NCI-H510A (cell line): ENCODE data around the gene CARD11.
"Not testable (repeated sequence)": the region's sequence is repeated elsewhere in the genome, so short reads cannot be mapped to it uniquely, and the experiment has no call there.

Source experiments
- DNase-seq: peaks from one replicate; lab custom pipeline; 2025; lab: John Stamatoyannopoulos, UW

The CARD11 gene

GRCh38 chr7:2924866-2925840 lies 118.5 kb downstream of the CARD11 start:
- DNase-seq: no peak

GRCh38 chr7:2923886-2924574 lies 119.6 kb downstream of the CARD11 start:
- DNase-seq: no peak

GRCh38 chr7:2923291-2923781 lies 120.3 kb downstream of the CARD11 start:
- no peak for DNase-seq

GRCh38 chr7:2922866-2923265 lies 120.8 kb downstream of the CARD11 start:
- DNase-seq: no peak

DNA sequence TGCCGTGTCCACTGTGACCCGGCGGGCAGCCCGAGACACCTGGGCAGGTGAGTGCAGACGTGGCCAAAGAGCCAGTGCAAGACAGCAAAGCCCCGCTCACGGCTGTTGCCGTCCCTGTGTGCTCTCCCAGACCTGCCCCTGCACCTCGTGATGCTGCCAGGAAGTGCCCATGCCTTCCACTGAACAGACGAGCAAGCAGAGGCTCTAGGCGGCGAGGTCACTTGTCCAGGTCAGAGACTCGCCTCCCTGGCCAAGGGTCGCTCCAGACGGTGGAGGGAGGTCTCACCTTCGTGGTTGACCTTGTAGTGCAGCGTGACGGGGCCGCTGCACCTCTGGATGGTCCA lies 121.3 kb downstream of the CARD11 start:
- no peak for DNase-seq

- DNase-seq: no peak
Measured at GRCh38 chr7:2921653-2922347, 121.9 kb downstream of the CARD11 start.

GRCh38 chr7:2920956-2921652 lies 122.6 kb downstream of the CARD11 start:
- DNase-seq: no peak

GRCh38 chr7:2920480-2920879 lies 123.2 kb downstream of the CARD11 start:
- DNase-seq: not testable (repeated sequence)

DNA sequence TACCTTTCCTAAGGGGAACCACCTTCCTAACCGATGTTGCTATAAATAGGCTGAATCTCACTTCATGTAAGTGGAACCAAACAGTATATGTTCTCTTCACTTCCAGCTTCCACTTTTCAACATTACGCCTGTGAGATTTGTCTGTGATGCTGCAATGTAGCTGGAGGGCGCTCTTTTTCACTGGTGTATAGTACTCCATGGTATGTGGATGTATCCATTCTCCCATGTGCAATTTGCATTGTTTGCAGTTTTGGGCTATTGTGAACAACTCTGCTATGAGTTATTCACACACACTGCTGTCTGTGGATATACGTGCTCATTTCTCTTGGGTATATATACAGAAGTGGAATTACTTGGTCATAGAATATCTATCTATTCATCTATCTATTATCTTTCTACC lies 123.6 kb downstream of the CARD11 start:
- DNase-seq: no peak

- no peak for DNase-seq
Measured at GRCh38 chr7:2919256-2919655, 124.4 kb downstream of the CARD11 start.

GRCh38 chr7:2918406-2918805 lies 125.3 kb downstream of the CARD11 start:
- DNase-seq: no peak

- no peak for DNase-seq
Measured at GRCh38 chr7:2915023-2915422, 128.6 kb downstream of the CARD11 start.

DNA sequence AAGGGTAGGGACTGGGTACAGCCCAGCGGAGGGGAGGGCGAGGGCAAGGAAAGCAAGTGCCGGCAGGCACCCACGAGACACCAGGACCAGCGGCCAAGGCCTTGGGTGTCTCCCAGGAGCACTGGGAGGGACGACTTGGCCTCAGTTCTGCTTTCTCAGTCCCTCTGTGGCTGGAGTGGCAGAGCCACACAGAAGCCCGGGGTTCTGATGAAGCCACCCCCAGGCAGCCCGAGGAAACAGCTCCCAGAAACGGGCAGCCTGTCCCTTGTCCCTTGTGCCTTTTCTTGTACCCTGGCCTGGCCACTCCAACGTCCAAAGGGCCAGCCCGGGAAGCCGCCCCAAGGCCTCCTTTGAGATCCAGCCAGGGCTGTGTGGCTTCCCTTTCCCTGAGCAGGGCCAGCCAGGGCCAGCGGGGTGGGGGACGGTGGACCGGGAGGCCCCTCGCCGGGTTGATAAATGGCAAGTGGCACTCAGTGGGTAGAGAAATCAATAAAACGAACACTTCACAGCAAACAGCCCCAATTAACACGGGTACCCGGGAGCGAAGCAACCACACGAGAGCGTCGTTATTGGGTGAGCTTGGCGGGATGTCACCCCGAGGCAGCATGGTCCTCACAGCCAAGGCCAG lies 129.8 kb downstream of the CARD11 start:
- no peak for DNase-seq

DNA sequence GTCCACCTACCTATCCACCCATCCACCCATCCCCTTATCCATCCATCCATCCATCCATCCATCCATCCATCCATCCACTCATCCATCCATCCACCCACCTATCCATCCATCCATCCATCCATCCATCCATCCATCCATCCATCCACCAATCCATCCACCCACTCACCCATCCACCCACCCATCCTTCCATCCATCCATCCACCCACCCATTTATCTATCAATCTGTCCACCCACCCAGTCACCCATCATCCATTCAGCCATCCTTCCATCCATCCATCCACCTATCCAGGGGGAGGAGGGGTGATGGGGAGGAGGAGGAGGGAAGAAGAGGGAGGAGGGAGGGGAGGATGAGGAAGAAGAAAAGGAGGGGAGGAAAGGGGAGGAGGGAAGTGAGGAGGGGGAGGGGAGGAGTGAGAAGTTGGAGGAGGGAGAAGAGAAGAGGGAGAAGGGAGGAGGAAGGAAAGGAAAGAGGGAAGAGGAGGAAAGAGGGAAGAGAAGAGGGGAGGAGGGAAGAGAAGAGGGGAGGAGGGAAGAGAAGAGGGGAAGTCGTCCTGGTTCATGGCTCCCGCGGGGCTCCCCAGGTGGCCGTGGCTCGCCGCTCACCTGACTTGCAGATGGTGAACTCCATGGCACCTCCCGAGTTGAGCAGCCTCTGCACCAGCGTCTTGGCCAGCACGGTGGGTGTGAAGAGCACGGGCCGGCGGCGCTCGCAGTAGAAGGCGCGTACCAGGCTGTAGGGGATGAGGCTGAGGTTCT lies 130.8 kb downstream of the CARD11 start:
- DNase-seq: no peak

DNA sequence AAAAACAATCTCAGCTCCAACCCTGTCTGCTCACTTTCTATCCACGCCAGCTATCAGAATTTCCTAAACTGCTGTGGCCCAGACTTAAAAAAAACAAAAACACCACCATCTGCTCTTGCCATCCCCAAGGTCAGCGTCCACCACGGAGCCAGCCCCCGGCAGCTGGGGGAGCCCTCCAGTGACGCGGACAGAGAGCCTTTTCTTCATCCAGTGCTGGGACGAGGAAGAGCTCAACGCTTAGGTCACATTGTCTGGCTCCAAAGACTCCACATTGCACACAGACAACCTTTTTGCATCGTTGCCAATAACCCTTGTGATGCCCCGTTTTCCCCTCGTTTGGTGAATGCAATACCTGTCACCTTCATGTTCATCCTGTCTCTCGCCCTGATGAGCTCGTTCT lies 132.2 kb downstream of the CARD11 start:
- DNase-seq: no peak

- no peak for DNase-seq
Measured at GRCh38 chr7:2909471-2910039, 134.1 kb downstream of the CARD11 start.

DNA sequence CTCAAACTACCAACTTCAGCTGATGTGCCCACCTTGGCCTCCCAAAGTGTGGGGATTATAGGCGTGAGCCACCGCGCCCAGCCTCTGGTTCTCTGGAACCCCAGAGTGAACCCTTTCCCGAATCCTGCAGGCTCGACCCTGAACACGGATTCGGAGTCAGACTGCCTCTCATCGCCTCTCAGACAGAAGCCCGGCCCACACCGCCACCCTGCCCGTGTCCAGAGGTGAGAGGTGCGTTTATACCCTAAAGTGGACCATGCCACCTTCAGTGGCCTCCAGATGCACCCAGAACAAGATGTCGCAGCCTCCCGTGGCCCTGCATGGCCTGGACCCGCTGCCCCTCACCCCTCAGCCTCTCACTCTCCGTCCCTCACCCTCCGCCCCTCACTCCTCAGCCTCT lies 134.6 kb downstream of the CARD11 start:
- no peak for DNase-seq

GRCh38 chr7:2908103-2908683 lies 135.5 kb downstream of the CARD11 start:
- no peak for DNase-seq

- no peak for DNase-seq
Measured at GRCh38 chr7:2906197-2906931, 137.3 kb downstream of the CARD11 start.
